Neural cell (in vitro differentiated cells): ENCODE results near the gene COL1A1. TPM values are rescaled to one million over a fixed set of nuclear protein-coding genes. Genes with fewer than 3 reads are reported as not detected.

Experiments used
- H2AFZ ChIP-seq: fragments of 200-600, 300-800 bp; sonication (generic), shearing (Covaris generic); 2 replicates; pipeline ENCODE4 v1.6.0; 2014; ENCODE audit warnings: low read depth, mild to moderate bottlenecking, antibody characterized with exemption, low read length, moderate library complexity
- H3F3A ChIP-seq: fragments of 200-600 bp; shearing (Covaris generic); 2 replicates; pipeline ENCODE4 v1.6.1; 2016; ENCODE audit warnings: mild to moderate bottlenecking, moderate library complexity, mixed read lengths, antibody characterized with exemption, low read length; ENCODE audit not compliant: insufficient read depth, poor library complexity, severe bottlenecking
- H3K27ac ChIP-seq: fragments of 200-600, 300-800 bp; sonication (generic), shearing (Covaris generic); 2 replicates; pipeline ENCODE4 v1.5.1; 2014; ENCODE audit warnings: mild to moderate bottlenecking, low read length, moderate library complexity
- H3K27me3 ChIP-seq: fragments of 300-800, 200-600 bp; sonication (generic), shearing (Covaris generic); 2 replicates; pipeline ENCODE4 v1.6.0; 2014; ENCODE audit warnings: mild to moderate bottlenecking, low read depth, low read length, moderate library complexity; ENCODE audit not compliant: insufficient read depth
- H3K36me3 ChIP-seq: fragments of 300-800, 200-600 bp; sonication (generic), shearing (Covaris generic); 2 replicates; pipeline ENCODE4 v1.5.1; 2014; ENCODE audit warnings: mild to moderate bottlenecking, antibody characterized with exemption, low read length, moderate library complexity; ENCODE audit not compliant: insufficient read depth
- H3K4me2 ChIP-seq: fragments of 300-800, 200-600 bp; sonication (generic), shearing (Covaris generic); 2 replicates; pipeline ENCODE4 v1.6.0; 2014; ENCODE audit warnings: mild to moderate bottlenecking, low read length
- H3K4me3 ChIP-seq: fragments of 300-800, 200-600 bp; sonication (generic), shearing (Covaris generic); 2 replicates; pipeline ENCODE4 v1.5.1; 2014; ENCODE audit warnings: mild to moderate bottlenecking, low read length, moderate library complexity
- H3K79me2 ChIP-seq: fragments of 200-600 bp; shearing (Covaris generic); replicated peaks from 2 replicates; pipeline ENCODE4 v1.6.0; 2014; ENCODE audit warnings: mild to moderate bottlenecking, low read length, moderate library complexity; ENCODE audit not compliant: insufficient read depth
- H3K9ac ChIP-seq: fragments of 300-800, 200-600 bp; sonication (generic), shearing (Covaris generic); 2 replicates; pipeline ENCODE4 v1.6.1; 2016; ENCODE audit warnings: mild to moderate bottlenecking, low read length, mixed read lengths
- H3K9me2 ChIP-seq: fragments of 200-600 bp; shearing (Covaris generic); 2 replicates; pipeline ENCODE4 v1.6.1; 2016; ENCODE audit warnings: mild to moderate bottlenecking, low read length, mixed read lengths; ENCODE audit not compliant: insufficient read depth
- H3K9me3 ChIP-seq: fragments of 200-600, 300-800 bp; sonication (generic), shearing (Covaris generic); 2 replicates; pipeline ENCODE4 v1.6.1; 2016; ENCODE audit warnings: mild to moderate bottlenecking, mixed run types, low read length, moderate library complexity, mixed read lengths
- H4K20me1 ChIP-seq: fragments of 200-600 bp; shearing (Covaris generic); 2 replicates; pipeline ENCODE4 v1.6.1; 2016; ENCODE audit warnings: mild to moderate bottlenecking, mixed run types; ENCODE audit not compliant: insufficient read depth
- EP300 ChIP-seq: fragments of 450-650 bp; conservative IDR thresholded peaks from 2 replicates; pipeline ENCODE4 v1.6.1; 2014; ENCODE audit warnings: antibody characterized with exemption, mild to moderate bottlenecking, moderate library complexity; ENCODE audit not compliant: poor library complexity, severe bottlenecking
- EZH2 ChIP-seq: fragments of 200-600, 300-800 bp; shearing (Covaris generic), sonication (generic); IDR thresholded peaks from 2 replicates; pipeline ENCODE4 v1.6.1; 2014; ENCODE audit warnings: antibody characterized with exemption, low read length, borderline replicate concordance, mild to moderate bottlenecking; ENCODE audit not compliant: insufficient read depth, poor library complexity, severe bottlenecking
- MXI1 ChIP-seq: fragments of 450-650 bp; conservative IDR thresholded peaks from 2 replicates; pipeline ENCODE4 v1.6.1; 2014; ENCODE audit warnings: antibody characterized with exemption, mild to moderate bottlenecking; ENCODE audit not compliant: poor library complexity, severe bottlenecking
- POLR2AphosphoS5 ChIP-seq: IDR thresholded peaks from 2 replicates; pipeline ENCODE4 v1.6.1; 2012
- RAD21 ChIP-seq: fragments of 450-650 bp; conservative IDR thresholded peaks from 2 replicates; pipeline ENCODE4 v1.6.1; 2014; ENCODE audit warnings: antibody characterized with exemption, mild to moderate bottlenecking, moderate library complexity
- SMC3 ChIP-seq: fragments of 450-650 bp; conservative IDR thresholded peaks from 2 replicates; pipeline ENCODE4 v1.6.1; 2014; ENCODE audit warnings: antibody characterized with exemption, mild to moderate bottlenecking, moderate library complexity; ENCODE audit not compliant: poor library complexity
- TAF1 ChIP-seq: IDR thresholded peaks from 2 replicates; pipeline ENCODE4 v1.6.1; 2012; ENCODE audit warnings: low read depth
- polyA plus RNA-seq: library from polyadenylated mRNA; depleted of rRNA; stranded (reverse); fragments of >200 nt; gene quantifications from 2 replicates; pipeline ENCODE4 v1.2.3, GENCODE V29; 2014
- TF ChIP-seq, protein P1 (sequence below): fragments of 450-650 bp; IDR thresholded peaks from 2 replicates; pipeline ENCODE4 v1.5.1; 2014; ENCODE audit warnings: antibody characterized with exemption, mild to moderate bottlenecking, moderate library complexity; ENCODE audit not compliant: poor library complexity, severe bottlenecking
- TF ChIP-seq, protein P2 (sequence below): IDR thresholded peaks from 2 replicates; pipeline ENCODE4 v1.6.1; 2012; ENCODE audit warnings: borderline replicate concordance

COL1A1 gene
- polyA plus RNA-seq, 1 donor from 2014 or later: 0.14 TPM

DNA sequence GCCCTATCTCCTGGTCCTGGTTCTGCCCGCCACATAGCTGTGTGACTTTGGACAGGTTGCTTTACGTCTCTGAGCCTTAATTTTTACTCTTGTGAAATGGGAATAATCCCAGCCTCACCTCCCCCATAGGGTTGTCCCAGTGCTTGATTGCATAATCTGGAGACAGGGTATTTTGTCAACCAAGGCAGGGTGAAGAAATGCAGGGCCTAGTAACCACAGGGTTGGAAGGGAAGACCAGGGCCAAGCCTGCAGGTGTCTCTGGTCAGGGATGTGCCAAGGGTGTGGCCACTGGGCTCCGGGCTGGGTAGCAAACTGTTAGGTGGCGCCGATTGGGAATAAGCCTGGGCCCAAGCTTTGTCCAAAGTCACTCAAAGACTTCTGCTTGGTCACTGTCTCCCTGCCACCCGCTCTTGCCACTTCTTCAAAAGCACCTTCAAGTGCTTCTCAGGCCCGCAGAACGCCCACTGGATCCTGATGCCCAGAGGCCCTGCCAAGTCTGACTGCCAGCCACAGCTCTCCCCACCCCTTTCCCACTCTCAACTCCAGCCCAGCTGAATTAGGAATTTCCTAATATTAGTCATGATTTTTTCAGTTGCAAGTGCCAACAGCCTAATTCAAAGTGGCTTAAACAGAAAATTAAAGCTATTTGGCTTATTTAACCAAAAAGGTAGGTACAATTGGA lies 20.6 kb upstream of the COL1A1 start:
- Histone ChIP-seq H3K9ac (no peak overlapping the region), H3K4me2 (no peak overlapping the region)
- TF ChIP-seq, protein P1, sequence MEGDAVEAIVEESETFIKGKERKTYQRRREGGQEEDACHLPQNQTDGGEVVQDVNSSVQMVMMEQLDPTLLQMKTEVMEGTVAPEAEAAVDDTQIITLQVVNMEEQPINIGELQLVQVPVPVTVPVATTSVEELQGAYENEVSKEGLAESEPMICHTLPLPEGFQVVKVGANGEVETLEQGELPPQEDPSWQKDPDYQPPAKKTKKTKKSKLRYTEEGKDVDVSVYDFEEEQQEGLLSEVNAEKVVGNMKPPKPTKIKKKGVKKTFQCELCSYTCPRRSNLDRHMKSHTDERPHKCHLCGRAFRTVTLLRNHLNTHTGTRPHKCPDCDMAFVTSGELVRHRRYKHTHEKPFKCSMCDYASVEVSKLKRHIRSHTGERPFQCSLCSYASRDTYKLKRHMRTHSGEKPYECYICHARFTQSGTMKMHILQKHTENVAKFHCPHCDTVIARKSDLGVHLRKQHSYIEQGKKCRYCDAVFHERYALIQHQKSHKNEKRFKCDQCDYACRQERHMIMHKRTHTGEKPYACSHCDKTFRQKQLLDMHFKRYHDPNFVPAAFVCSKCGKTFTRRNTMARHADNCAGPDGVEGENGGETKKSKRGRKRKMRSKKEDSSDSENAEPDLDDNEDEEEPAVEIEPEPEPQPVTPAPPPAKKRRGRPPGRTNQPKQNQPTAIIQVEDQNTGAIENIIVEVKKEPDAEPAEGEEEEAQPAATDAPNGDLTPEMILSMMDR: no peak
- no peak for TF ChIP-seq EZH2
- TF ChIP-seq, protein P2, sequence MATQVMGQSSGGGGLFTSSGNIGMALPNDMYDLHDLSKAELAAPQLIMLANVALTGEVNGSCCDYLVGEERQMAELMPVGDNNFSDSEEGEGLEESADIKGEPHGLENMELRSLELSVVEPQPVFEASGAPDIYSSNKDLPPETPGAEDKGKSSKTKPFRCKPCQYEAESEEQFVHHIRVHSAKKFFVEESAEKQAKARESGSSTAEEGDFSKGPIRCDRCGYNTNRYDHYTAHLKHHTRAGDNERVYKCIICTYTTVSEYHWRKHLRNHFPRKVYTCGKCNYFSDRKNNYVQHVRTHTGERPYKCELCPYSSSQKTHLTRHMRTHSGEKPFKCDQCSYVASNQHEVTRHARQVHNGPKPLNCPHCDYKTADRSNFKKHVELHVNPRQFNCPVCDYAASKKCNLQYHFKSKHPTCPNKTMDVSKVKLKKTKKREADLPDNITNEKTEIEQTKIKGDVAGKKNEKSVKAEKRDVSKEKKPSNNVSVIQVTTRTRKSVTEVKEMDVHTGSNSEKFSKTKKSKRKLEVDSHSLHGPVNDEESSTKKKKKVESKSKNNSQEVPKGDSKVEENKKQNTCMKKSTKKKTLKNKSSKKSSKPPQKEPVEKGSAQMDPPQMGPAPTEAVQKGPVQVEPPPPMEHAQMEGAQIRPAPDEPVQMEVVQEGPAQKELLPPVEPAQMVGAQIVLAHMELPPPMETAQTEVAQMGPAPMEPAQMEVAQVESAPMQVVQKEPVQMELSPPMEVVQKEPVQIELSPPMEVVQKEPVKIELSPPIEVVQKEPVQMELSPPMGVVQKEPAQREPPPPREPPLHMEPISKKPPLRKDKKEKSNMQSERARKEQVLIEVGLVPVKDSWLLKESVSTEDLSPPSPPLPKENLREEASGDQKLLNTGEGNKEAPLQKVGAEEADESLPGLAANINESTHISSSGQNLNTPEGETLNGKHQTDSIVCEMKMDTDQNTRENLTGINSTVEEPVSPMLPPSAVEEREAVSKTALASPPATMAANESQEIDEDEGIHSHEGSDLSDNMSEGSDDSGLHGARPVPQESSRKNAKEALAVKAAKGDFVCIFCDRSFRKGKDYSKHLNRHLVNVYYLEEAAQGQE: no peak
- TF ChIP-seq SMC3: no peak
- no peak for TF ChIP-seq POLR2AphosphoS5
- no peak for TF ChIP-seq MXI1

DNA sequence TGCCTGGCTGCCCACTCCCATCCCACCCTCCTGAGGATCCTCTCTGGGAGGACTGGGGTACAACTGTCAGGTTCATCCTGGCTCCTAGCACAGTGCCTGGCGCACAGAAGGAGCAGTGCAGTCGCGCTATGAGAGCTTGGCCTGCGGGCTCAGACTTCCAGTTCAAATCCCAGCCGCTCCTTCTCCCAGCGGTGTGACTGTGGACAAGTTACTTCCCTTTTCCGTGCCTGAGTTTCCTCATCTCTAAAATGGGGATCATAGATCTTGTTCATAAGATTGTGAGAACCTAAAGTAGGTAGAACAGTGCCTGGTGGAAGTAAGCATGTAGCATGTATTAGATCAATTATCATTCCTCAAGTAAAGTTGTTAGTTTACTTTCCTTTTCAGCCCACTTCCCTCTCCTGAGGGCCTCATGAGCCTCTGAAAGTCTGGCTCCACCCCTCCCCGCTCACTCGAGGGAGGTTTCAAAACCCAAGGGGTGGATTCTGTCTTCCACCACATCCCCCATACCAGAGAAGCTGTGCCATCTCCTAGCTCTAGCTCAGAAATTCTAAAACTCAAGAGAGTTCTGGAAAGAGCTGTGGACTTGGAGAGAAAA lies 19.9 kb upstream of the COL1A1 start:
- Histone ChIP-seq H2AFZ (no peak overlapping the region), H3K27ac (no peak overlapping the region), H3K4me2 (no peak overlapping the region)

More for the DNA sequence above, 20.6 kb upstream of the COL1A1 start:
- Histone ChIP-seq H3K9me2 (no peaks in the 10 kb centered on the region), H3K36me3 (no peaks in the 10 kb centered on the region), H3K9me3 (no peaks in the 10 kb centered on the region), H3K27me3 (no peaks in the 10 kb centered on the region), H2AFZ (no peak overlapping the region), H3K79me2 (no peaks in the 10 kb centered on the region), H4K20me1 (no peaks in the 10 kb centered on the region), H3K27ac (no peak overlapping the region), H3K4me3 (no peak overlapping the region), H3F3A (no peaks in the 10 kb centered on the region)

More for the DNA sequence above, 19.9 kb upstream of the COL1A1 start:
- Histone ChIP-seq H4K20me1 (no peaks in the 10 kb centered on the region), H3K9me2 (no peaks in the 10 kb centered on the region), H3K27me3 (no peaks in the 10 kb centered on the region), H3K9ac (no peak overlapping the region), H3K9me3 (no peaks in the 10 kb centered on the region), H3F3A (no peaks in the 10 kb centered on the region), H3K79me2 (no peaks in the 10 kb centered on the region), H3K36me3 (no peaks in the 10 kb centered on the region), H3K4me3 (no peak overlapping the region)
- TF ChIP-seq TAF1: no peak
- no peak for TF ChIP-seq EP300
- TF ChIP-seq, protein P2: no peak
- TF ChIP-seq MXI1: no peak
- no peak for TF ChIP-seq POLR2AphosphoS5
- TF ChIP-seq EZH2: no peak
- no peak for TF ChIP-seq SMC3
- no peak for TF ChIP-seq RAD21
- TF ChIP-seq, protein P1: no peak
